ENCODE measurements around the gene SYNGR3.

Gene SYNGR3

DNA sequence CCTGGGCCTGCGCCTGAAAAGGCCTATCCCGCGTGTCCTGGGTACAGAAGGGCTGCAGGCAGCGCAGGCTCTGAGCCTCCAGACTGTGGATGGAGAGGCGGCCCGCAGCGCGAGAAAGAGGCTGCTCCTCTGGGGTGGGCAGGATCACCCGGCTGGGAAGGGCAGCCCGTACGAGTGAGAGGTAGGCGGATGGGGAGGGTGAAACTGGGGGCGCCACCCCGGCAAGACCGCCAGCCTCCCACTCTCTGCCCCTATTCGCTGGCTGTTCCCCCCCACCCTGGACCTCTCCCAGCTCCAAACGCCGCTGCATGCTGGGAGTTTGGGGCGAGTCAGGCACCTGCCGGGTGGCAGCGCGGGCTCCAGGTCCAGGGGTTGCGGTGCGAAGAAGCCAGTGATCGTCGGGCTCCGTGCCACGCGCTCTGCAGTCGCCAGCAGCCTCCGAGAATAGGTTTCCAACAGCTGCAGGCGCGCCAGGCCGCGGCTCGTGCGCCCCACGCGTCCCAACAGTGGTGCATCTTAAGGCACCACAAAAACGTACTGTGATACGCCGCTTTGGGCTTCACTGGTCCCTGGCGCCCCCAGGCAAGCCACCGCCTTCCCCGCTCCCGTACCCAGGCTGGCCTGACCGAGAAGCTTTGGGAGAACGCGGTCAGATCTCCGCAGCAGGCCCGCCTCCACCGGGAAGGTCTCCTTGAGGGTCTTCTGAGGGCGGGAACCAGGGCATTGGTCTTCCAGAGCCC is 9.6 kb upstream of the SYNGR3 start:
- DNase-seq (ENCODE audit: low read depth) = no peak
- H3K4me3 ChIP-seq (ENCODE audit: low read depth, low read length) = no peak overlapping the region

DNA sequence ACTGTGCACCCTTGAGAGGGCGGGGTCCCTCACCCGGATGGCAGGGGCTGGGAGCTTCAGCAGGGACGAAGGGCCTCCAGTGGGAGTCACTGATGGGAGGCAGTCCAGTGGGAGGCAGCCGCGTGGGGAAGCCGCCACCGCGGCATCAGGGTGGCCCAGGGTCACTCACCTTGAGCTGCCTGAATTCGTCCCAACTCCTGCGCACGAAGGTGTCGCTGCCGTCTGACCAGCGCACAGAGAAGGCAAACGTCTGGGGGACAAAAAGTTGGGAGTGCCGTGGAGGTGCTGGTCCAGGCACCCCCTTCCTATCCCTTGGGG is 9.0 kb upstream of the SYNGR3 start:
- no peak for DNase-seq (ENCODE audit: low read depth)
- TF ChIP-seq, protein P1, sequence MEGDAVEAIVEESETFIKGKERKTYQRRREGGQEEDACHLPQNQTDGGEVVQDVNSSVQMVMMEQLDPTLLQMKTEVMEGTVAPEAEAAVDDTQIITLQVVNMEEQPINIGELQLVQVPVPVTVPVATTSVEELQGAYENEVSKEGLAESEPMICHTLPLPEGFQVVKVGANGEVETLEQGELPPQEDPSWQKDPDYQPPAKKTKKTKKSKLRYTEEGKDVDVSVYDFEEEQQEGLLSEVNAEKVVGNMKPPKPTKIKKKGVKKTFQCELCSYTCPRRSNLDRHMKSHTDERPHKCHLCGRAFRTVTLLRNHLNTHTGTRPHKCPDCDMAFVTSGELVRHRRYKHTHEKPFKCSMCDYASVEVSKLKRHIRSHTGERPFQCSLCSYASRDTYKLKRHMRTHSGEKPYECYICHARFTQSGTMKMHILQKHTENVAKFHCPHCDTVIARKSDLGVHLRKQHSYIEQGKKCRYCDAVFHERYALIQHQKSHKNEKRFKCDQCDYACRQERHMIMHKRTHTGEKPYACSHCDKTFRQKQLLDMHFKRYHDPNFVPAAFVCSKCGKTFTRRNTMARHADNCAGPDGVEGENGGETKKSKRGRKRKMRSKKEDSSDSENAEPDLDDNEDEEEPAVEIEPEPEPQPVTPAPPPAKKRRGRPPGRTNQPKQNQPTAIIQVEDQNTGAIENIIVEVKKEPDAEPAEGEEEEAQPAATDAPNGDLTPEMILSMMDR (IDR thresholded peaks at IDR 0.05; ENCODE audit: low read depth, low read length, missing control alignments) = no peak
- H3K4me3 ChIP-seq (ENCODE audit: low read depth, low read length) = no peak overlapping the region

More for the DNA sequence above, 9.6 kb upstream of the SYNGR3 start:
- TF ChIP-seq, protein P1 (IDR thresholded peaks at IDR 0.05; ENCODE audit: low read depth, low read length, missing control alignments) = no peak

DNA sequence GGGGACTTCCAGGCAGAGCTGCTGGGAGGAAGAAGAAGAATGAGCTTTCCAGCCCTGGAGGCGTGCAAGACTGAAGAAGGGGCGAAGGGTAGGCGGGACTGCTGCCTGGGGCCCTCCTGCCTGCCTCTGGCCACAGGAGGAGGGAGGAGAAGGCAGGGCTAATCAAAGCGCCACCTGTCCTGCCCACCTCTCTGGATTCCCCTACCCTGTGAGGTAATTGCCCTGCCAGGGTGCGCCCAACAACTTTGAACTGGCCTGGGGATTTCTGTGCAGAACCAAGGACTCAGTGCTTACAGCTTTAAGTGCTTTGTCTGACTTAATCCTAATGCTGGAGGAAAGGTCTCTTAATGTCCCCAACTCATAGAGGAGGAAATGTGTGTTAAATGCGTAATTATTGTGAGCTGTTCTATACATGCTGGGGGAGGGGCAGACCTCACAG is 8.4 kb upstream of the SYNGR3 start, which contains the start of gene NOXO1:
Gene NOXO1, minus strand, starts transcription at position 72 of the 439 bp plus-strand sequence. CDS start 290 bp downstream, outside the sequence.
- H3K4me3 ChIP-seq (ENCODE audit: low read depth, low read length) = no peak within 1 kb of the TSS
- DNase-seq (ENCODE audit: low read depth) = no peak
- TF ChIP-seq, protein P1 (IDR thresholded peaks at IDR 0.05; ENCODE audit: low read depth, low read length, missing control alignments) = no peak

DNA sequence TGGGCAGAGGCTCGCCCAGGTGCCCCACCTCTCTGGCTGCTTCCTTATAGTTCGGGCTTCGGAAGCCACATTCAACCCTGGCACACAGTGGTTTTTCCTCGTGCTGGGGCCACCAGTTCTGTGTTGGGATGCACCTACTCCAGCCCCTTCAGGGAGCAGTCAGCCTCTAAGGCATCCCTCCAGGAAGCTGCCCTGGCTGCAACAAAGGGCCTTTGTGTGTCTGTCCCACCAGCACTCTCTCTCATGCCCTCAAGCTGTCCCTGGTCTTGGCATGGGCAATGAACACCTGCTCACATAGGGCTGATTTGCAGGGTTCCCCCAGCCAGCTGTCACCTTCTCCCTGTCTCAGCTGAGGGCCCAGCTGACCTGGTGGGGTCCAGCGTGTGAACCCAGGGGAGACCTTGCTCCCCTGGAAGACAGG is 7.7 kb upstream of the SYNGR3 start:
- H3K4me3 ChIP-seq (ENCODE audit: low read depth, low read length) = no peak overlapping the region
- DNase-seq (ENCODE audit: low read depth) = no peak
- TF ChIP-seq, protein P1 (IDR thresholded peaks at IDR 0.05; ENCODE audit: low read depth, low read length, missing control alignments) = no peak

DNA sequence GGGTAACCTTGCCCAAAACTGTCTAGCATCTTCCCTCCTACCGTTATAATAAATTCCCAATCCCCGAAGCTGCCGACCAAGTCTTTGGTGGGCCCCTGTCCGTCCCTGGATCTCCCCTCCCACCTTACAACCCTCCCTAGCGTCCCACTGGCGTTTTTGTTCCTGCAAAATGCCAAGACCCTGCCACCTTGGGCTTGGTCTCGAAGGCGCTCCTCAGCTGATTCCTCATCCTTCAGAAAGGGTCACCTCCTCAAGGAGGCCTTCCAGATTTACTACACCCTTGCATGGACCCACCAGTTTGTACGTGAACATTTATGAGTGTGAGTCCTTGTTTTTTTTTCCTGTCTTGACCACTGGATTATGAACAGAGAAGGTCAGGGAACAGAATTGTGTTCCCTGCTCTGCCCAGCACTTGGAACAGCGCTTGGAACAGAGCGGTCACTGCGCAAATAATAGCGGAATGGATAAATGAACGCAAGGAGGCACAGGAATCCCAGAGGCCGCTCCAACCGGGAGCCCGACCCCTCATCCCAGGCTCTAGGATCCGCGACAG is 6.7 kb upstream of the SYNGR3 start:
- no peak for DNase-seq (ENCODE audit: low read depth)
- TF ChIP-seq, protein P1 (IDR thresholded peaks at IDR 0.05; ENCODE audit: low read depth, low read length, missing control alignments) = no peak
- peak overlapping the region; percentile 66 for H3K4me3 ChIP-seq (ENCODE audit: low read depth, low read length)

DNA sequence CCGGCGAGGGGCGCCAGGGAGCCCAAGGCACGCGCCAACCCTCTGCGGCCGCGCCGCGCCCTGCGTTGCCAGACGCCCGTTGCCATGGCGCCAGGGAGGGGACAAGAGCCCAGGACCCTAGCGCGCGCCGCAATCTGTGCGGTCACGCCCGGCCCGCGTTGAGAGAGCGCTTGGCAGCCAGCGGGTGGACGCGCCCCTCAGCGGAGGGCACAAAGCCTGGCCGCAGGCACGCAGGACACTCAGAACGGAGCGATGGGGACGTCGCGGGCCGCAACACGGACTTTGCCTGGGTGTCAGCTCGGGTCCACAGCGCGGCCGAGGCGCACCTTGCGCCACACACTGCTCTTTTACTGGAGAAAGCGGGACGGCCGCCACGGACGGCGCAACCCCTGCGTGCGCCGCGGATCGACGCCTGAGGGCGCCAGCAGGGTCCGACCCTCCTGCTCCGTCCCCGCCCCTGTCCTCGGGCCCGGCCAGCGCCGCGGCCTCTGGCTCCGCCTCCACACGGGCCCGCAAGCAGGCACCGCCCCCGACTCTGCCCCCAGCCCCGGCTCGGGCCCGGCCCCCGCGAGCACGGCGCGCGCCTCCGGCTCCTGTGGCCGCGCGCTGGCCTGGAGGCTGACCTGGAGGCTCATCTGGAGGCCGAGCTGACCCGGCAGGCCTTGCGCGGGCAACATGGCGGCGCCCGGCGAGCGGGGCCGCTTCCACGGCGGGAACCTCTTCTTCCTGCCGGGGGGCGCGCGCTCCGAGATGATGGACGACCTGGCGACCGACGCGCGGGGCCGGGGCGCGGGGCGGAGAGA is 6.0 kb upstream of the SYNGR3 start, which contains the start of gene GFER:
Gene GFER, plus strand, starts transcription at position 650 of the 803 bp plus-strand sequence. Its CDS starts 26 bp downstream, at position 676.
- H3K4me3 ChIP-seq (ENCODE audit: low read depth, low read length) = peak within 1 kb of the TSS; percentile 66
- no peak for DNase-seq (ENCODE audit: low read depth)
- TF ChIP-seq, protein P1 (IDR thresholded peaks at IDR 0.05; ENCODE audit: low read depth, low read length, missing control alignments) = peak; percentile 30
